ENCODE data around the gene DEGS2.

The DEGS2 gene

GRCh38 chr14:100135073-100135472 is 24.4 kb downstream of the DEGS2 start:
- H3K27ac Mint-ChIP-seq: peak overlapping the region; percentile 73
- peaks cover 6% of the 10 kb centered on the region for H3K4me1 Mint-ChIP-seq (ENCODE audit: low read depth)
- H3K4me3 Mint-ChIP-seq: no peak overlapping the region
- H3K36me3 Mint-ChIP-seq: peaks cover 2% of the 10 kb centered on the region
- H3K9me3 Mint-ChIP-seq (ENCODE audit: low read depth): no peaks in the 10 kb centered on the region
- no peaks in the 10 kb centered on the region for H3K27me3 Mint-ChIP-seq

GRCh38 chr14:100134586-100134985 is 24.9 kb downstream of the DEGS2 start:
- Mint-ChIP-seq H3K4me3 (no peak overlapping the region), H3K36me3 (peaks cover 2% of the 10 kb centered on the region), H3K9me3 (ENCODE audit: low read depth) (no peaks in the 10 kb centered on the region), H3K27me3 (no peaks in the 10 kb centered on the region), H3K27ac (peak overlapping the region; percentile 64), H3K4me1 (ENCODE audit: low read depth) (peaks cover 4% of the 10 kb centered on the region)

DNA sequence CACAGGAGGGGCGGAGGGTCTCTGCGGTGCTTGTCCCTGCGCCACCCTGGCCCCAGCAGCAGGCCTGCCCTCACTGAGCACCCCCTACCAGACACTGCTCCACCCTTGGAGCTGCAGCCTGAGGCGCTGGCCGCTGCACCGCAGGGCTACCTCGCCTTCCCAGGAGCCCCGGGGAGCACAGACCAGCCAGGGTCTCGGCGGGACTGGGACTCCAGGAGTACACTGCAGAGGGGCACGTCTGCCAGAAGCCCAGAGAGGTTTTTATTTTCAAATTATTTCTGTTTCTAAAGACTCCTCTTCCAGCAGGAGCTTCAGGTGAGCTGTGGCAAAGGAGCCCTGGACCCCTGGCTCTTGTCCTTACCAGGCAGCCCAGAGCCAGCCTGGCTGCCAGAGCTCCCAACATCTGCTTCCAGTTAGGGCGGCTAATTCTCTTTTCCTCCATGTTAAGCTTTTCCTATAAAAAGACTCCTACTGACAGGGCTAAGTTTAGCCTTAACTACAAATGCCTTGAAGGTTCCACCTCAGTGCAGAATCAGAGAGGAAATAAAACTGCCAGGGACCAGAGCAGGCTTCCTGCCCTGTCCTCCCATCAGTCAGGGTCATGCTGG is 26.4 kb downstream of the DEGS2 start:
- Mint-ChIP-seq H3K9me3 (ENCODE audit: low read depth) (no peaks in the 10 kb centered on the region), H3K4me3 (no peak overlapping the region), H3K27me3 (no peaks in the 10 kb centered on the region), H3K27ac (peak overlapping the region; percentile 64), H3K36me3 (peaks cover 2% of the 10 kb centered on the region), H3K4me1 (ENCODE audit: low read depth) (peaks cover 3% of the 10 kb centered on the region)

DNA sequence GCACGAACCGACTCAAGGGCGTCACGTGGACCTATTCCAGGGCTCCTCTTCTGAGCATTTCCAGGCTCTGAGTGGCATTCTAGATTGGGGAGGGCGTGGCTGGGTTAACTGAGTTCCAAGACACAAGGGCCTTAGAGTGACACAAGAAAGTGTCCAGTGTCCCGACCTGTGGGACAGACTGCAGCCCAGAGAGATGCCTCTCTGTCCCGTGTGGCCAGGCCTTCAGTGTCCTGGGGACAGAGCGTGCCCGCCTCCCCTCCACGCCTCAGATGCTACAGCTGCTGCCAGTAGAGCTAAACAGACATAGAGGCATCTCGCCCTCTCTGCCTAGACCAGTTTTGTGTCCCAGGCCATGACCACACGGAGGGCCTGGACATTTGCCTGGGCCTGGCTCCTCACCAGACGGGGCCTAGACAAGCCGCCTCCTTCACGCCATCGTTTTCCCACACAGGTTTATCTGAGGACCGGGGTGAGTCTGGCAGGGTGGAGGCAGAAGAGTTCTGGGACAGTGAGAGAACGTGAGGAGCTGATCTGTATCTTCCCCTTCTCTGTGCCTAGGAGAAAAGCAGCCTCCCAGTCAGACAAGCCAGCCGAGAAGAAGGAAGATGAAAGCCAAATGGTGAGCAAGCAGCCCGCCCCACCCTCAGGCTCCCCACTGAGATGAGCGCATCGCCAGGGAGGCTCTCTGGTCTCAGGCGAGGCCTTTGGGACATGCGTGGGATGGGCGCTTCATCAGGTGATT is 27.1 kb downstream of the DEGS2 start:
- no peaks in the 10 kb centered on the region for H3K9me3 Mint-ChIP-seq (ENCODE audit: low read depth)
- H3K27me3 Mint-ChIP-seq: no peaks in the 10 kb centered on the region
- peak overlapping the region; percentile 64 for H3K27ac Mint-ChIP-seq
- no peak overlapping the region for H3K4me3 Mint-ChIP-seq
- peaks cover 3% of the 10 kb centered on the region for H3K4me1 Mint-ChIP-seq (ENCODE audit: low read depth)
- peaks cover 2% of the 10 kb centered on the region for H3K36me3 Mint-ChIP-seq

- no peaks in the 10 kb centered on the region for H3K9me3 Mint-ChIP-seq (ENCODE audit: low read depth)
- no peaks in the 10 kb centered on the region for H3K27me3 Mint-ChIP-seq
- no peak overlapping the region for H3K4me3 Mint-ChIP-seq
- H3K27ac Mint-ChIP-seq: peak overlapping the region; percentile 86
- H3K4me1 Mint-ChIP-seq (ENCODE audit: low read depth): peaks cover 3% of the 10 kb centered on the region
- H3K36me3 Mint-ChIP-seq: peaks cover 2% of the 10 kb centered on the region
These were observed 28.3 kb downstream of the DEGS2 start for GRCh38 chr14:100131181-100131580.

GRCh38 chr14:100130521-100130920 is 28.9 kb downstream of the DEGS2 start:
- H3K27me3 Mint-ChIP-seq: no peaks in the 10 kb centered on the region
- H3K9me3 Mint-ChIP-seq (ENCODE audit: low read depth): no peaks in the 10 kb centered on the region
- peaks cover 3% of the 10 kb centered on the region for H3K4me1 Mint-ChIP-seq (ENCODE audit: low read depth)
- peaks cover 2% of the 10 kb centered on the region for H3K36me3 Mint-ChIP-seq
- H3K4me3 Mint-ChIP-seq: no peak overlapping the region
- H3K27ac Mint-ChIP-seq: peak overlapping the region; percentile 86

DNA sequence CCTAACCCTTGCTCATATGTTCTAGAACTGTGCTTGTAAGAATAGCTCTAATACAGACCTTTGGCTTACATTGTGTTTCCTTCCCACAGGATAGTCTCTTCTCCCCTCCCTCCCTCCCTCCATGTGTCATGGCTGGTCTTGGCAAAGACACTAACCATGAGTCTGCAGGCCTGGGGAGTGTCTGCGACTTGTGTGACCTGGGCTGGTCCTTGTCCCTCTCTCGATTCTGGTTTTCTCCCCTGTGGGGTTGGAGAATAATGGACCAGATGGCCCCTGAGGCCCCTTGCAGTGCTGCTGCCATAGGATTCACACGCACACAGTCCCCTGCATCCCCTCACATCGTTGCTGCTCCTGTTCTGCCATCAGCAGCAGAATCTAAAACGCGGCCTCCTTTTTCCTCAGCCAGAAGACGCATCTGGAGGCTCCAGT is 30.3 kb downstream of the DEGS2 start:
- Mint-ChIP-seq H3K4me1 (ENCODE audit: low read depth) (peaks cover 4% of the 10 kb centered on the region), H3K27me3 (no peaks in the 10 kb centered on the region), H3K27ac (no peak overlapping the region), H3K36me3 (peaks cover 6% of the 10 kb centered on the region), H3K9me3 (ENCODE audit: low read depth) (no peaks in the 10 kb centered on the region), H3K4me3 (no peak overlapping the region)

GRCh38 chr14:100128688-100129087 is 30.8 kb downstream of the DEGS2 start:
- Mint-ChIP-seq H3K27me3 (no peaks in the 10 kb centered on the region), H3K36me3 (peaks cover 6% of the 10 kb centered on the region), H3K4me3 (no peak overlapping the region), H3K27ac (no peak overlapping the region), H3K9me3 (ENCODE audit: low read depth) (no peaks in the 10 kb centered on the region), H3K4me1 (ENCODE audit: low read depth) (peaks cover 4% of the 10 kb centered on the region)

DNA sequence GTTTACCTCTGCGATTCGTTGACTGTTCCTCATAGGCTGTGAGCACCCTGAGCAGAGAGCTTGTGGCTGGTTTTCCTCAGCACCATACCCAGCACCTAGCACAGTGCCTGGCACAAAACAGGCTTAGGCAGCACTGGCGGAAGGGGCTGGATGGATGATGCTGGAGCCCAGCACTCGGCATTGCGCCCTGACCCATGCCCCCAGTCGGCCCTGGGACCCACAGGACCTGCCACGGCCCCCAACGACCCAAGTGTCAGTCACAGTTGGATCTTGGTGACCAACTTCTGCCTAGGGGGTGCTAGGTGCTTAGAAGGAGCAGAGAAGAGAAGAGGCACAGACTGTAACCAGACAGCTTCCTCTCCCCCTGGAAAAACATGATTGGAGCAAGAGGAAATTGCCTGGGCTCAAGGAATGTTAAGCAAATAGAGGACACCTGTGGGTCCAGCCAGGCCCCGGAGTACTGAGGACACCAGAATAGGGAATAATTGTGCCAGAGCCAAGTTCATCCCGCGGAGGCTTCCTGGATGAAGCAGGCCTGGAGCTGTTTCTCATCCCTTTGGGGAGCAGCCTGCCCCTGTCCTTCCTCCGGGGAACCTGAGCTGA is 31.5 kb downstream of the DEGS2 start:
- Mint-ChIP-seq H3K27ac (peak overlapping the region; percentile 86), H3K4me3 (no peak overlapping the region), H3K9me3 (ENCODE audit: low read depth) (no peaks in the 10 kb centered on the region), H3K36me3 (peaks cover 6% of the 10 kb centered on the region), H3K4me1 (ENCODE audit: low read depth) (peaks cover 5% of the 10 kb centered on the region), H3K27me3 (no peaks in the 10 kb centered on the region)

DNA sequence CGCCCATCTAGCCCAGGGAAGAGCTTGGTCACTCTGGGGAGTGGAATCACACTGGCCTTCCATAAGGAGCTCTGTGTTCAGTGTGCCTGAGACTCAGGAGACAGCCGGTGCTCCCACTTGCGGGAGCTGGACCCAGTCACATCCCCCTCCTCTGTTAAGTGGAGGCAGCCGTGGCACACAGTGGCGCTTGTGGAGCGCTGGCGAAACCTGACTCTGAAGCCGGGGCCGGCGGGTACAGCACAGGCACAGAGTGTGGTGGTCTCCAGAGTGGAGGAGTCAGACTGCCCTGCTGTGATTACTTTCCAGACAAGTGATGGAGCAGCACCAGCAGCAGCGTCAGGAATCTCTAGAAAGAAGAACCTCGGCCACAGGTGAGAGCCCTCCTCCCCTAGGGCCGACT is 33.0 kb downstream of the DEGS2 start:
- H3K27me3 Mint-ChIP-seq: no peaks in the 10 kb centered on the region
- peaks cover 6% of the 10 kb centered on the region for H3K36me3 Mint-ChIP-seq
- H3K4me1 Mint-ChIP-seq (ENCODE audit: low read depth): peaks cover 4% of the 10 kb centered on the region
- no peaks in the 10 kb centered on the region for H3K9me3 Mint-ChIP-seq (ENCODE audit: low read depth)
- H3K27ac Mint-ChIP-seq: peak overlapping the region; percentile 50
- no peak overlapping the region for H3K4me3 Mint-ChIP-seq

- Mint-ChIP-seq H3K36me3 (peaks cover 4% of the 10 kb centered on the region), H3K4me3 (no peak overlapping the region), H3K27ac (peak overlapping the region; percentile 76), H3K4me1 (ENCODE audit: low read depth) (peaks cover 9% of the 10 kb centered on the region), H3K27me3 (no peaks in the 10 kb centered on the region), H3K9me3 (ENCODE audit: low read depth) (no peaks in the 10 kb centered on the region)
These were observed 34.8 kb downstream of the DEGS2 start for GRCh38 chr14:100124551-100125088.

- Mint-ChIP-seq H3K4me3 (no peak overlapping the region), H3K27ac (peak overlapping the region; percentile 41), H3K4me1 (ENCODE audit: low read depth) (peaks cover 18% of the 10 kb centered on the region)
These were observed 35.8 kb downstream of the DEGS2 start for GRCh38 chr14:100123618-100124017.

GRCh38 chr14:100122481-100123223 is 36.8 kb downstream of the DEGS2 start:
- Mint-ChIP-seq H3K4me3 (no peak overlapping the region), H3K27me3 (no peaks in the 10 kb centered on the region), H3K9me3 (ENCODE audit: low read depth) (no peaks in the 10 kb centered on the region), H3K4me1 (ENCODE audit: low read depth) (peaks cover 24% of the 10 kb centered on the region), H3K36me3 (peaks cover 4% of the 10 kb centered on the region), H3K27ac (peak overlapping the region; percentile 88)

More at GRCh38 chr14:100123618-100124017, 35.8 kb downstream of the DEGS2 start:
- Mint-ChIP-seq H3K36me3 (peaks cover 4% of the 10 kb centered on the region), H3K27me3 (no peaks in the 10 kb centered on the region), H3K9me3 (ENCODE audit: low read depth) (no peaks in the 10 kb centered on the region)

- peaks cover 4% of the 10 kb centered on the region for H3K36me3 Mint-ChIP-seq
- H3K27ac Mint-ChIP-seq: peak overlapping the region; percentile 88
- H3K27me3 Mint-ChIP-seq: no peaks in the 10 kb centered on the region
- H3K4me3 Mint-ChIP-seq: no peak overlapping the region
- peaks cover 27% of the 10 kb centered on the region for H3K4me1 Mint-ChIP-seq (ENCODE audit: low read depth)
- H3K9me3 Mint-ChIP-seq (ENCODE audit: low read depth): no peaks in the 10 kb centered on the region
These were observed 37.6 kb downstream of the DEGS2 start for GRCh38 chr14:100121643-100122480.
